ENCODE data around the gene DDX27.

The DDX27 gene

GRCh38 chr20:49234831-49235230, 15.6 kb downstream of the DDX27 start:
- TF ChIP-seq CTCF (IDR thresholded peaks at IDR 0.05), result no peak
- no peak overlapping the region for H3K27ac ChIP-seq
- no peak overlapping the region for H3K4me3 ChIP-seq
- DNase-seq (ENCODE audit: low spot score), result no peak

GRCh38 chr20:49236301-49236700, 17.1 kb downstream of the DDX27 start:
- Histone ChIP-seq H3K4me3 (no peak overlapping the region), H3K27ac (no peak overlapping the region)
- no peak for TF ChIP-seq CTCF (IDR thresholded peaks at IDR 0.05)
- DNase-seq (ENCODE audit: low spot score), result no peak

GRCh38 chr20:49237531-49237930, 18.3 kb downstream of the DDX27 start:
- TF ChIP-seq CTCF (IDR thresholded peaks at IDR 0.05), result no peak
- no peak for DNase-seq (ENCODE audit: low spot score)
- no peak overlapping the region for H3K4me3 ChIP-seq
- no peak overlapping the region for H3K27ac ChIP-seq

GRCh38 chr20:49245921-49246740, 26.9 kb downstream of the DDX27 start:
- Histone ChIP-seq H3K27ac (no peak overlapping the region), H3K4me3 (no peak overlapping the region)
- DNase-seq (ENCODE audit: low spot score), result no peak
- TF ChIP-seq CTCF (IDR thresholded peaks at IDR 0.05), result no peak

- no peak overlapping the region for H3K27ac ChIP-seq
- no peak for DNase-seq (ENCODE audit: low spot score)
- no peak for TF ChIP-seq CTCF (IDR thresholded peaks at IDR 0.05)
- H3K4me3 ChIP-seq, result no peak overlapping the region
Observed at GRCh38 chr20:49247169-49247723, 28.0 kb downstream of the DDX27 start.

- Histone ChIP-seq H3K4me3 (no peak overlapping the region), H3K27ac (no peak overlapping the region)
- DNase-seq (ENCODE audit: low spot score), result no peak
- no peak for TF ChIP-seq CTCF (IDR thresholded peaks at IDR 0.05)
Observed at GRCh38 chr20:49247792-49248191, 28.6 kb downstream of the DDX27 start.

GRCh38 chr20:49248301-49248700, 29.1 kb downstream of the DDX27 start:
- TF ChIP-seq CTCF (IDR thresholded peaks at IDR 0.05), result no peak
- no peak overlapping the region for H3K4me3 ChIP-seq
- DNase-seq (ENCODE audit: low spot score), result no peak
- H3K27ac ChIP-seq, result no peak overlapping the region
